ENCODE data around the gene IL1R2. TPM values are rescaled to one million over a fixed set of nuclear protein-coding genes. Genes with fewer than 3 reads are reported as not detected.

IL1R2 gene
- total and polyA plus RNA-seq, 2 experiments from 2014 or later: not detected

DNA sequence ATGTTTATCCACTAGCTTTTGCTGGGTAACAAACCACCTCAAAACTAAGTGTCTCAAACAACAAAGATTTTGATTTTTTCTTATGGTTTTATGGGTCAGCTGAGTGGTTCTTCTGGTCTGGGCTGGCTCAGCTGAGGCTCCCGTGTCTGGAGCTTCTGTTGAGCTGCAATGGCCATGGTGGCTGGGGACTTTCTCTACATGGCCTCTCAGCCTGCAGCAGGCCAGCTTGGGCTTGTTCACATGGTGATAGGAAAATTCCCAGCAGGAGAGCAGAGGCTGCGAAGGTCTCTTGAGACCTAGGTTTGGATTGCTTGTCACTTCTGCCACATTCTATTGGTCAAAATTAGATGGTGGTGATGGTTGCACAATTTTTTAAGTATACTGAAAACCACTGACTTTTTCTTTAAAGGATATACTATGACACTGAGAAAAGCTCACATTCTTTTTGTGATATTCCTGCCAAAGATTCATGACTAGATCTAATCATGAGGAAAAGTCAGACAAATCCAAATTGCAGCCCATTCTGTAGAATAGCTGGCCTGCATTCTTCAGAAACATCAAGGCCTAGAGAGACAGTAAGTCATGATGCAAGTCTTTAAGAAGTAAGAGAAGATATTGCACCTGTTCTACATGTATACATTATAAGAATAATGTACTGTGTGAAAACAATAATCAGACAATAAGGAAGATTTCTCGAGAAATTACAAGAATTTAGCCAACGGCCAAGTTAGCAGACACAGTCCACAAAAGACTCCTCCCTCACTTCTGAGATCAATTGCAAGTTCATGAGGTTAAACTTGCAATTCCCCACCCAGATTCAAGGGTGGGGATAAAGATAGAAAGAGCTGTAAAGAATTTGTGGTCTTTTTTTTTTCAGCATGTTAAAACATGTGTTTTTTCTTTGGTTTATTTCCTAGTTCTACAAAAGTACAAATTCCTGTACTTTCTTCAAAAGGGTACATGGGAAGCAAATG is 35.0 kb upstream of the IL1R2 start:
- H3K79me2 ChIP-seq (replicated peaks; ENCODE audit: insufficient read depth): no peaks in the 10 kb centered on the region
- H3F3A ChIP-seq (replicated peaks; ENCODE audit: low read depth): no peaks in the 10 kb centered on the region
- H3K27ac Mint-ChIP-seq: no peak overlapping the region

DNA sequence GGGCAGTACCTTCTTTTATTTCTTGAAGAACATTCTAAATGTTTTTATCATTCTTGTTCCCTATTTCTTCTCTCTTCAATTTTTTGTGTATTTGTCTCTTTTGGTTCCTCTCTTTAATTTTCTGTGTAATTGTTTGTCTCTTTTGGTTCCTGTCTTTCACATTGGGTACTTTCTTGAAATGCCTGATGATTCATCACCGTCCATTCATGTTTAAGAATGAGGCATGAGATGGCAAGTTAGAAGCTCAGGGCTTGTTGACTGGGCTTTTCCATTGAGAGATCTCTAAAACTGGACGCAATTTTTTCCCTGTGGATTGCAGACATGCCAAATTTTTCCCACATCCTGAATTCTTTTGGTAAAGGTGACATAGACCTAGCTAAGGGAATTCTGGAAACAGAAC is 33.7 kb upstream of the IL1R2 start:
- Histone ChIP-seq H2AFZ (no peak overlapping the region), H3K4me2 (no peak overlapping the region), H3K36me3 (ENCODE audit: insufficient read depth) (no peaks in the 10 kb centered on the region; the same call in 1 of the 2 replicates), H3K4me1 (ENCODE audit: insufficient read depth) (no peaks in the 10 kb centered on the region), H3K27me3 (ENCODE audit: insufficient read depth) (no peaks in the 10 kb centered on the region), H3K4me3 (no peak overlapping the region), H4K20me1 (replicated peaks; ENCODE audit: insufficient read depth) (no peaks in the 10 kb centered on the region), H3F3A (replicated peaks; ENCODE audit: low read depth) (no peaks in the 10 kb centered on the region), H3K27ac (ENCODE audit: low read depth) (no peak overlapping the region), H3K9me2 (ENCODE audit: insufficient read depth) (no peaks in the 10 kb centered on the region; the same call in 1 of the 2 replicates), H3K79me2 (replicated peaks; ENCODE audit: insufficient read depth) (no peaks in the 10 kb centered on the region)
- H3K9me3 Mint-ChIP-seq: peaks cover 25% of the 10 kb centered on the region
- peaks cover 9% of the 10 kb centered on the region for H3K36me3 Mint-ChIP-seq (ENCODE audit: low read depth)
- no peak overlapping the region for H3K27ac Mint-ChIP-seq
- peaks cover 5% of the 10 kb centered on the region for H3K27me3 Mint-ChIP-seq (ENCODE audit: insufficient read depth, low read depth, poor library complexity)
- no peak for ATAC-seq
- peaks cover 6% of the 10 kb centered on the region; the same call in 1 of the 3 replicates for H3K4me1 Mint-ChIP-seq
- no peak overlapping the region for H3K4me3 Mint-ChIP-seq
- no peak for DNase-seq (ENCODE audit: low spot score)
- no peak for TF ChIP-seq ZNF114 (CRISPR knock-in tag; IDR thresholded peaks at IDR 0.05)
- TF ChIP-seq, protein P1, sequence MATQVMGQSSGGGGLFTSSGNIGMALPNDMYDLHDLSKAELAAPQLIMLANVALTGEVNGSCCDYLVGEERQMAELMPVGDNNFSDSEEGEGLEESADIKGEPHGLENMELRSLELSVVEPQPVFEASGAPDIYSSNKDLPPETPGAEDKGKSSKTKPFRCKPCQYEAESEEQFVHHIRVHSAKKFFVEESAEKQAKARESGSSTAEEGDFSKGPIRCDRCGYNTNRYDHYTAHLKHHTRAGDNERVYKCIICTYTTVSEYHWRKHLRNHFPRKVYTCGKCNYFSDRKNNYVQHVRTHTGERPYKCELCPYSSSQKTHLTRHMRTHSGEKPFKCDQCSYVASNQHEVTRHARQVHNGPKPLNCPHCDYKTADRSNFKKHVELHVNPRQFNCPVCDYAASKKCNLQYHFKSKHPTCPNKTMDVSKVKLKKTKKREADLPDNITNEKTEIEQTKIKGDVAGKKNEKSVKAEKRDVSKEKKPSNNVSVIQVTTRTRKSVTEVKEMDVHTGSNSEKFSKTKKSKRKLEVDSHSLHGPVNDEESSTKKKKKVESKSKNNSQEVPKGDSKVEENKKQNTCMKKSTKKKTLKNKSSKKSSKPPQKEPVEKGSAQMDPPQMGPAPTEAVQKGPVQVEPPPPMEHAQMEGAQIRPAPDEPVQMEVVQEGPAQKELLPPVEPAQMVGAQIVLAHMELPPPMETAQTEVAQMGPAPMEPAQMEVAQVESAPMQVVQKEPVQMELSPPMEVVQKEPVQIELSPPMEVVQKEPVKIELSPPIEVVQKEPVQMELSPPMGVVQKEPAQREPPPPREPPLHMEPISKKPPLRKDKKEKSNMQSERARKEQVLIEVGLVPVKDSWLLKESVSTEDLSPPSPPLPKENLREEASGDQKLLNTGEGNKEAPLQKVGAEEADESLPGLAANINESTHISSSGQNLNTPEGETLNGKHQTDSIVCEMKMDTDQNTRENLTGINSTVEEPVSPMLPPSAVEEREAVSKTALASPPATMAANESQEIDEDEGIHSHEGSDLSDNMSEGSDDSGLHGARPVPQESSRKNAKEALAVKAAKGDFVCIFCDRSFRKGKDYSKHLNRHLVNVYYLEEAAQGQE (IDR thresholded peaks at IDR 0.05; ENCODE audit: unreplicated experiment): no peak
- TF ChIP-seq STAT1 (IDR thresholded peaks at IDR 0.05; ENCODE audit: unreplicated experiment): no peak
- TF ChIP-seq, protein P2, sequence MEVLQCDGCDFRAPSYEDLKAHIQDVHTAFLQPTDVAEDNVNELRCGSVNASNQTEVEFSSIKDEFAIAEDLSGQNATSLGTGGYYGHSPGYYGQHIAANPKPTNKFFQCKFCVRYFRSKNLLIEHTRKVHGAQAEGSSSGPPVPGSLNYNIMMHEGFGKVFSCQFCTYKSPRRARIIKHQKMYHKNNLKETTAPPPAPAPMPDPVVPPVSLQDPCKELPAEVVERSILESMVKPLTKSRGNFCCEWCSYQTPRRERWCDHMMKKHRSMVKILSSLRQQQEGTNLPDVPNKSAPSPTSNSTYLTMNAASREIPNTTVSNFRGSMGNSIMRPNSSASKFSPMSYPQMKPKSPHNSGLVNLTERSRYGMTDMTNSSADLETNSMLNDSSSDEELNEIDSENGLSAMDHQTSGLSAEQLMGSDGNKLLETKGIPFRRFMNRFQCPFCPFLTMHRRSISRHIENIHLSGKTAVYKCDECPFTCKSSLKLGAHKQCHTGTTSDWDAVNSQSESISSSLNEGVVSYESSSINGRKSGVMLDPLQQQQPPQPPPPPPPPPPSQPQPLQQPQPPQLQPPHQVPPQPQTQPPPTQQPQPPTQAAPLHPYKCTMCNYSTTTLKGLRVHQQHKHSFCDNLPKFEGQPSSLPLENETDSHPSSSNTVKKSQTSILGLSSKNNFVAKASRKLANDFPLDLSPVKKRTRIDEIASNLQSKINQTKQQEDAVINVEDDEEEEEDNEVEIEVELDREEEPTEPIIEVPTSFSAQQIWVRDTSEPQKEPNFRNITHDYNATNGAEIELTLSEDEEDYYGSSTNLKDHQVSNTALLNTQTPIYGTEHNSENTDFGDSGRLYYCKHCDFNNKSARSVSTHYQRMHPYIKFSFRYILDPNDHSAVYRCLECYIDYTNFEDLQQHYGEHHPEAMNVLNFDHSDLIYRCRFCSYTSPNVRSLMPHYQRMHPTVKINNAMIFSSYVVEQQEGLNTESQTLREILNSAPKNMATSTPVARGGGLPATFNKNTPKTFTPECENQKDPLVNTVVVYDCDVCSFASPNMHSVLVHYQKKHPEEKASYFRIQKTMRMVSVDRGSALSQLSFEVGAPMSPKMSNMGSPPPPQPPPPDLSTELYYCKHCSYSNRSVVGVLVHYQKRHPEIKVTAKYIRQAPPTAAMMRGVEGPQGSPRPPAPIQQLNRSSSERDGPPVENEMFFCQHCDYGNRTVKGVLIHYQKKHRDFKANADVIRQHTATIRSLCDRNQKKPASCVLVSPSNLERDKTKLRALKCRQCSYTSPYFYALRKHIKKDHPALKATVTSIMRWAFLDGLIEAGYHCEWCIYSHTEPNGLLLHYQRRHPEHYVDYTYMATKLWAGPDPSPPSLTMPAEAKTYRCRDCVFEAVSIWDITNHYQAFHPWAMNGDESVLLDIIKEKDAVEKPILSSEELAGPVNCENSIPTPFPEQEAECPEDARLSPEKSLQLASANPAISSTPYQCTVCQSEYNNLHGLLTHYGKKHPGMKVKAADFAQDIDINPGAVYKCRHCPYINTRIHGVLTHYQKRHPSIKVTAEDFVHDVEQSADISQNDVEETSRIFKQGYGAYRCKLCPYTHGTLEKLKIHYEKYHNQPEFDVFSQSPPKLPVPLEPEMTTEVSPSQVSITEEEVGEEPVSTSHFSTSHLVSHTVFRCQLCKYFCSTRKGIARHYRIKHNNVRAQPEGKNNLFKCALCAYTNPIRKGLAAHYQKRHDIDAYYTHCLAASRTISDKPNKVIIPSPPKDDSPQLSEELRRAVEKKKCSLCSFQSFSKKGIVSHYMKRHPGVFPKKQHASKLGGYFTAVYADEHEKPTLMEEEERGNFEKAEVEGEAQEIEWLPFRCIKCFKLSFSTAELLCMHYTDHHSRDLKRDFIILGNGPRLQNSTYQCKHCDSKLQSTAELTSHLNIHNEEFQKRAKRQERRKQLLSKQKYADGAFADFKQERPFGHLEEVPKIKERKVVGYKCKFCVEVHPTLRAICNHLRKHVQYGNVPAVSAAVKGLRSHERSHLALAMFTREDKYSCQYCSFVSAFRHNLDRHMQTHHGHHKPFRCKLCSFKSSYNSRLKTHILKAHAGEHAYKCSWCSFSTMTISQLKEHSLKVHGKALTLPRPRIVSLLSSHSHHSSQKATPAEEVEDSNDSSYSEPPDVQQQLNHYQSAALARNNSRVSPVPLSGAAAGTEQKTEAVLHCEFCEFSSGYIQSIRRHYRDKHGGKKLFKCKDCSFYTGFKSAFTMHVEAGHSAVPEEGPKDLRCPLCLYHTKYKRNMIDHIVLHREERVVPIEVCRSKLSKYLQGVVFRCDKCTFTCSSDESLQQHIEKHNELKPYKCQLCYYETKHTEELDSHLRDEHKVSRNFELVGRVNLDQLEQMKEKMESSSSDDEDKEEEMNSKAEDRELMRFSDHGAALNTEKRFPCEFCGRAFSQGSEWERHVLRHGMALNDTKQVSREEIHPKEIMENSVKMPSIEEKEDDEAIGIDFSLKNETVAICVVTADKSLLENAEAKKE (CRISPR knock-in tag; IDR thresholded peaks at IDR 0.05): no peak

More for the DNA sequence above, 35.0 kb upstream of the IL1R2 start:
- Mint-ChIP-seq H3K4me1 (peaks cover 3% of the 10 kb centered on the region; the same call in 1 of the 3 replicates), H3K9me3 (peaks cover 25% of the 10 kb centered on the region), H3K27me3 (ENCODE audit: insufficient read depth, low read depth, poor library complexity) (peaks cover 1% of the 10 kb centered on the region), H3K36me3 (ENCODE audit: low read depth) (peaks cover 9% of the 10 kb centered on the region), H3K4me3 (no peak overlapping the region)
- Histone ChIP-seq H3K4me2 (no peak overlapping the region), H3K36me3 (ENCODE audit: insufficient read depth) (no peaks in the 10 kb centered on the region; the same call in 1 of the 2 replicates), H2AFZ (no peak overlapping the region), H3K4me1 (ENCODE audit: insufficient read depth) (no peaks in the 10 kb centered on the region), H3K4me3 (no peak overlapping the region), H4K20me1 (replicated peaks; ENCODE audit: insufficient read depth) (no peaks in the 10 kb centered on the region), H3K27ac (ENCODE audit: low read depth) (no peak overlapping the region), H3K27me3 (ENCODE audit: insufficient read depth) (no peaks in the 10 kb centered on the region), H3K9me2 (ENCODE audit: insufficient read depth) (no peaks in the 10 kb centered on the region; the same call in 1 of the 2 replicates)
- ATAC-seq: no peak
- DNase-seq (ENCODE audit: low spot score): no peak
- TF ChIP-seq NANOG (IDR thresholded peaks at IDR 0.05; ENCODE audit: borderline replicate concordance) (no peak), POLR2AphosphoS5 (IDR thresholded peaks at IDR 0.05; ENCODE audit: low read depth) (no peak), EZH2 (IDR thresholded peaks at IDR 0.05; ENCODE audit: low read depth, unreplicated experiment) (no peak)
- TF ChIP-seq, protein P3, sequence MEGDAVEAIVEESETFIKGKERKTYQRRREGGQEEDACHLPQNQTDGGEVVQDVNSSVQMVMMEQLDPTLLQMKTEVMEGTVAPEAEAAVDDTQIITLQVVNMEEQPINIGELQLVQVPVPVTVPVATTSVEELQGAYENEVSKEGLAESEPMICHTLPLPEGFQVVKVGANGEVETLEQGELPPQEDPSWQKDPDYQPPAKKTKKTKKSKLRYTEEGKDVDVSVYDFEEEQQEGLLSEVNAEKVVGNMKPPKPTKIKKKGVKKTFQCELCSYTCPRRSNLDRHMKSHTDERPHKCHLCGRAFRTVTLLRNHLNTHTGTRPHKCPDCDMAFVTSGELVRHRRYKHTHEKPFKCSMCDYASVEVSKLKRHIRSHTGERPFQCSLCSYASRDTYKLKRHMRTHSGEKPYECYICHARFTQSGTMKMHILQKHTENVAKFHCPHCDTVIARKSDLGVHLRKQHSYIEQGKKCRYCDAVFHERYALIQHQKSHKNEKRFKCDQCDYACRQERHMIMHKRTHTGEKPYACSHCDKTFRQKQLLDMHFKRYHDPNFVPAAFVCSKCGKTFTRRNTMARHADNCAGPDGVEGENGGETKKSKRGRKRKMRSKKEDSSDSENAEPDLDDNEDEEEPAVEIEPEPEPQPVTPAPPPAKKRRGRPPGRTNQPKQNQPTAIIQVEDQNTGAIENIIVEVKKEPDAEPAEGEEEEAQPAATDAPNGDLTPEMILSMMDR (conservative IDR thresholded peaks at IDR 0.05; ENCODE audit: low read depth in 2 of 2): no peak

All from GM23338 (cell line).